ENCODE measurements around the gene ROCK2.
"Not testable (repeated sequence)": the region's sequence is repeated elsewhere in the genome, so short reads cannot be mapped to it uniquely, and the experiment has no call there.

Gene ROCK2

GRCh38 chr2:11261564-11261963 lies 82.9 kb downstream of the ROCK2 start:
- DNase-seq: not testable (repeated sequence)

DNA sequence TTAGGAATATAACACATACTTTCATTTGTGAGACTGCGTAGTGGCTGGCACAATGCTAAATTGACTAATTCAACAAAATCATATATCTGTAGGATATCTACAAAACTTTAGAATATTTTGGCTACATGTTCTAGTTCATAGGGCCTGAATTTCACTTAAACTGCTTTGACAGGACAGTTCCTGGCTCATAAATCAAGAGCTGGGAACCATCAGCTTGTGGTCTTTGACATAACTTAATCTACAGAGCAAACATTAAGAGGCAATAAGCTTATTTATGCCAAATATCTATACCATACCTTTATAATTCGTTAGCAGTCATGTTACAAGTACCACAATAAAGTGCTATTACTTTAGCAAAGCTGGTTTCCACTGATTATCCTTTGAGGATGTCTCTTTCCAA lies 83.5 kb downstream of the ROCK2 start:
- no peak for DNase-seq

- DNase-seq: no peak
These were observed 86.5 kb downstream of the ROCK2 start for GRCh38 chr2:11257964-11258363.

GRCh38 chr2:11257078-11257477 lies 87.4 kb downstream of the ROCK2 start:
- no peak for DNase-seq

DNA sequence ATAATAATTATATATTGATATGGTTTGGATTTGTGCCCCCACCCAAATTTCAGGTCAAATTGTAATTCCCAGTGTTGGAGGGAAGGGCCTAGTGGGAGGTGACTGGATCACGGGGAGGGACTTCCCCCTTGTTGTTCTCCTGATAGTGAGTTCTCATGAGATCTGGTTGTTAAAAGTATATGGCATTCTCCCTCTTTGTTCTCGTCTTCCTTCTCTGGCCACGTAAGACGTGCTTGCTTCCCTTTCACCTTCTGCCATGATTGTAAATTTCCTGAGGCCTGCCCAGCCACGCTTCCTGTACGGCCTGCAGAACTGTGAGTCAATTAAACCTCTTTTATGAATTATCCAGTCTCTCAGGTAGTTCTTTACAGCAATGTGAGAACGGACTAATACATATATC lies 88.3 kb downstream of the ROCK2 start:
- DNase-seq: no peak

DNA sequence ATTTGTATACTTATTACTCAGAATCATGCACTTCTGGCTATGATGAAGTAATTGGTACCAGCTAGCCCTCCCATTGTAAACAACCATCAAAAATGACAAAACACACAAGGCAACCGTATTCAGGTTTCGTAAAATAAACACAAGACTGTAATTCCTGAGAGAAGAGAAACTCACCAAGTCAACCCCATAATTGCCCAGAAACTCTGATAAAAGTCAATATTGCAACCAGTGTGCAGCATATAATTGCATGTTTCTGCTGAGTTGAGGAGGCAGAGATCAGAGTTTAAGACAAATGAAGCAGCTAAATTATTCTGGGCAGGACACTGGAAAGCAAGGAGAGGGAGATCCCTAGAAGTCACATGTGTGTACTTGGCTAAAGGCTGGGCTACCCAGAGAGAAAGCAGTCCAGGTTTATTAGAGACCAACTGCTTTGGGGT lies 90.3 kb downstream of the ROCK2 start:
- DNase-seq: no peak

- DNase-seq: not testable (repeated sequence)
These were observed 92.0 kb downstream of the ROCK2 start for GRCh38 chr2:11252458-11252857.

GRCh38 chr2:11250400-11251196 lies 93.8 kb downstream of the ROCK2 start:
- no peak for DNase-seq

- no peak for DNase-seq
These were observed 99.1 kb downstream of the ROCK2 start for GRCh38 chr2:11245322-11245721.

DNA sequence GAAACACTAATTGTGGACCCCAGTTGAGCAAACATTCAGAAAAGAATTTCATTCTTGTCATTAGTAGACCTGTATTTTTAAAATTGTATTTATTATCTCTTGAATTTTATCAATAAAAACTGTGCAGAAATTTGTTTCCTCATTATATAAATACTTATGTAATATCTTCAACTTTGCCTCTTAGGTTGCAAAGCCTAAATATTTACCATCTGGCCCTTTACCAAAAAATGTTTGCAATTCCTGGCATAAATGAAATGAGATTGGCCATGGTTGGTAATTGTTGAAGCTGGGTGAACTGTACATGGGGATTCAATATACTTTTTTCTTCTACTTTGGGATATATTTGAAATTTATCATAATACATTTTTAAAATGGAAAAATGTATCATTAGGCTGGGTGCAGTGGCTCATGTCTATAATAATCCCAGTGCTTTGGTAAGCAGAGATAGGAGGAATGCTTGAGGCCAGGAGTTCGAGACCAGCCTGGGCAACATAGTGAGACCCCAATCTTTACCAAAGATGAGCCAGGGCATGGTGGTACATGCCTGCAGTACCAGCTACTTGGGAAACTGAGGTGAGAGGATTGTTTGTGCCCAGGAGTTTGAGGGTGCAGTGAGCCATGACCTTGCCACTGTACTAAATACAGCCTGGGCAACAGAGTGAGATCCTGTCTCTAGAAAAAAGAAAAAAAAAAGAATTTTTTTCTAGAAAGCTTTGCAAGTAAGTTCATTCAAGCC lies 100.2 kb downstream of the ROCK2 start:
- no peak for DNase-seq

DNA sequence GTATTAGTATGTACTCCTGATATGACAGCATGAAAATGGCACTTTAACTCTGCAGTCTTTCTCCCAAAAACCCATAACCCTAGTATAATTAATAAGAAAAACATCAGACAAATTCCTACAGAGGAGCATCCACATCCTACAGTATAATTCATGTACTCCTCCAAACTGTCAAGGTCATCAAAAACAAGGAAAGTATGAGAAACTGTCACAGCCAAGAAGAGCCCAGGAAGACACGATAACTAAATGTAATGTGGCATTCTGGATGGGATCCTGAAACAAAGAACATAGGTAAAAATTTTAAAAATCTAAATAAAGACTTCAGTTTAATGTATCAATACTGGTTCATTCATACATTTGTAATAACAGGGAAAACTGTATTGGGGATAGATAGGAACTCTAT lies 100.9 kb downstream of the ROCK2 start:
- DNase-seq: no peak

DNA sequence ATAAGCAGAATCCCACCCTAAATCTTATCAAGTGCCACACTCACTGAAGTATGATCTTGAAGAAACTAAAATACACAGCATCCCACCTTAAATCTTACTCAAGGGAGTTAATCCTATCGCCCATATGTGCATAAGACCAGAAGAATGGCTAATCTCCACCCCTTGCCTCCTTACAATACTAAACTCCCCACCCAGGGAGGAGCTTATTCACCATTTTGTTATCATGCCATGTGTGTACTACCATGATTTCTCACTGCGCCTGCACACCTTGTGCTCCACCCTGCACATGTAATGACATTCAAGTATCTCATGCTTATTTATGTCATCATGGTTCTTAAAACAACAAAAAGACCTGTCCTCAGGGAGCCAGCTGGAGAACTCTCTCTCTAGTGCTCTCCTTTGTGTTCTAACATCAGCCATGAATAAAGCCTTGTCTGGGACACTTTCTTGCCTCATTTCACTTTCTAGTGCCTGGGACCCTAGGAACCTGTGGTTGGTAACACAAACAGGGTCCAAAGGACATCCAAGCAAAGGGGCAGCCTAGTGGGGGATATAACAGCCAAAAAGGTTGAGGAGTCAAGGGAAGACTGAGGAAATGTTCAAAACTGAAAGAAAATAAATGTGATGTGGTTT lies 101.8 kb downstream of the ROCK2 start:
- no peak for DNase-seq

DNA sequence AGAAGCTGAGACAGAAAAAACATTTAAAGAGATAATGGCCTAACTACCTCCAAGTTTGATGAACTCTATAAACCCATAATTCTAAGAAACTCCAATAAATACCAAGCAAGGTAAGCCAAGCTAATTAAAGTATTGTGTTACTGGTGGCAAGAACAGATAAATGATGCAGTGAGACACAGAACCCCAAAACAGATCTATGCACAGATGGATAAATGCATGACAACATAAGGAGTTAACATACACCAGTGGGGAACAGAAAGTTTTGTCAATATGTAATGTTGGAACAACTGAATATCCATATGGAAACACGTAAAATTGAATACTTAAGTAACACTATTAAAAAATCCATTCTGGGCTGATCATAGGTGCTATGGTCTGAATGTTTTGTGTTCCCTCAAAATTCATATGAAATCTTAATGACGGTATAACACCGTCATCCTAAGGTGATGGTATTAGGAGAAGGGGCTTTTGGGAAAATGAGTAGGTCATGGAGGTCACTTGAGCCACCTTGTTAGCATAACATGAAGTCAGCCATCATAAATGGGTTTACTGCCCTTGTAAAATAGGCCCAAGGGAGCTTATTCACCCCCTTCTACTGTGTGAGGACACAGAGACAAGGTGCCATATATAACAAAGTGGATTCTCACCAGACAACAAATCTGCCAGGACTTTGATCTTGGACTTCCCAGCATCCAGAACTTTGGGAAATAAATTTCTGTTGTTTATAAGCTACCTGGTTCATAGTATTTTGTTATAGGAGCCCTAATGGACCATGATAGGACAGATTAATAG lies 102.8 kb downstream of the ROCK2 start:
- no peak for DNase-seq

GRCh38 chr2:11239666-11240462 lies 104.6 kb downstream of the ROCK2 start:
- no peak for DNase-seq

- DNase-seq: no peak
These were observed 105.3 kb downstream of the ROCK2 start for GRCh38 chr2:11239147-11239546.

DNA sequence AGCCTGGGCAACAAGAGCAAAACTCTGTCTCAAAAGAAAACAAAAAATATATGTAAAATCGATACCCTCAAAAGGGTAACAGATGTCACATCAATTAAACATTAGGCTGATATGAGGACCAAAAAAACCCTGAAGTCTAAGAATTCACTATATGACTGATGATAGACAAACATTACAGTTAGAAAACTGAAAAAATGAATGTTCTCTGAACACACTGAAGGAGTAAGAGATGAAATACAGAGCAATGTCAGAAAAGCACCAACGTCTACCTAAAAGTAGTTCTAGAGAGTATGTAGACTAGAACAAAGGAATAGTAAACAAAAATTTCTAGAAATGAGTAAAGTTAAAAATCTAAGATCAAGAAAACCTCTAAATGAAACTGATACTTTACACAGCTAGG lies 107.3 kb downstream of the ROCK2 start:
- DNase-seq: no peak

- no peak for DNase-seq
These were observed 108.1 kb downstream of the ROCK2 start for GRCh38 chr2:11236335-11236734.

DNA sequence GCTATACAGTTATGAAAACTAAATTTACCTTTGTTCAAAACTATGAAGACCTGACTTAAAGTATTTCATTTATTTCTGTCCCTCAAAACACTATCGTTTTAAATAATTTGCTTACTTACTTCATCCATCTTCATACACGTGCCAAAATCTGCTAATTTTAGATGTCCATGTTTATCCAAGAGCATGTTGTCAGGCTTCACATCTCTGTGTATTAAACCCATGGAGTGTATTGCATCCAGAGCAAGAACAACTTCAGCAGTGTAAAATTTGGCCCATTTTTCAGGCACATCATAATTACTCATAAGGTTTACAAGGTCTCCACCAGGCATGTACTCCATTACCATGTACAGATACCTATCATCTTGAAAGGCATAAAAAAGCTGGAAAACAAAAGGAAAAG lies 108.9 kb downstream of the ROCK2 start:
- no peak for DNase-seq

GRCh38 chr2:11234309-11234708 lies 110.1 kb downstream of the ROCK2 start:
- DNase-seq: no peak

DNA sequence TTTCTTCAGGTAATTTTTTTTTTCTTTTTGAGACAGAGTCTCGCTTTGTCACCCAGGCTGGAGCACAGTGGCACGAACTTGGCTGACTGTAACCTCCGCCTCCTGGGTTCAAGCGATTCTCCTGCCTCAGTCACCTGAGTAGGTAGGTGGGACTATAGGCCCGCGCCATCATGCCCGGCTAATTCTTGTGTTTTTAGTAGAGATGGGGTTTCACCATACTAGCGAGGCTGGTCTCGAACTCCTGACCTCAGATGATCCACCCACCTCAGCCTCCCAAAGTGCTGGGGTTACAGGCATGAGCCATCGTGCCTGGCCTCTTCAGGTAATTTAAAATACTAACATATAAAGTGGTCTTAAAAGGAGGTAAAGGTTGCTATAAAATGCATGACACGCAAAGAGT lies 113.2 kb downstream of the ROCK2 start:
- DNase-seq: not testable (repeated sequence)

DNA sequence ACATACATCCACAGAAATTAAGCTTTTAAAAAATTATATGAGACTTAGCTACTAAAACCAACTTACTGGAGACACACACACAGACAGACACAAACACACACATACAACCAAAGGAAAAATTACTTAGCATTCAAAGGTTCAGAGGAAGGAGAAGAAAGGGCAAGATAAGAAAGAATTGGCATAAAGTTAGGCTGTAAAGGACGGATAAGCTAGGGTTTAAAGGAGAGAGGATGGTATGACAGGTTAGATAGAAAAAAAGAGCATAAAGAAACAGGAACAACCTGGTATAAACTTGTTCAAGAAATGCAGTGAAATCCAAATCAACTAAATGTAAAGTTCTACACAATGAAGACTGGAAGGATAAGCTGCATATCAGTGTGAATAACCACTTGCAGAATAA lies 115.7 kb downstream of the ROCK2 start:
- no peak for DNase-seq

DNA sequence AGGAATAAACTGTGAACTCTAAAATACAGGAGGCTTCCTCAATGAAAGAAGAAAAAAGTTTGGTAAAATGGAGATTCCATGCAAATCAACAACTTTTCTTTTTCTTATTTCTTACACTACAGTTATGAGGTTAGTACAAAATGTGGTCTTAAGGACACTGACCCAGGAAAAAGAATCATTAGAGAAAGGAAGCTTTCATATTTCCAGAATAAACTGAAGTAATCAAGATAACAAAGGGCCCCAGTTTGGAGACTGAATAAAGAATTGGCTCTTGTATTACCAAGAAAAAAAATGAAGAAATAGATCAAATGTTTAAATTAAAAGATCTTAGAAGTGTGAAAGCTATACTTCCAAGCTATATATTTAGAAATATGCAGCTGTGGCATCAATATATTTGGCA lies 116.8 kb downstream of the ROCK2 start:
- DNase-seq: no peak

All from NCI-H1092 (cell line).